HG02852 (cell line): ENCODE measurements around the gene PEBP1.

Experiments used
- ATAC-seq: cut with Tn5 transposase; IDR thresholded peaks from one replicate; pipeline ENCODE4 v1.9.1; 2021; ENCODE audit warnings: mild to moderate bottlenecking, moderate library complexity; ENCODE audit not compliant: unreplicated experiment

PEBP1 gene

DNA sequence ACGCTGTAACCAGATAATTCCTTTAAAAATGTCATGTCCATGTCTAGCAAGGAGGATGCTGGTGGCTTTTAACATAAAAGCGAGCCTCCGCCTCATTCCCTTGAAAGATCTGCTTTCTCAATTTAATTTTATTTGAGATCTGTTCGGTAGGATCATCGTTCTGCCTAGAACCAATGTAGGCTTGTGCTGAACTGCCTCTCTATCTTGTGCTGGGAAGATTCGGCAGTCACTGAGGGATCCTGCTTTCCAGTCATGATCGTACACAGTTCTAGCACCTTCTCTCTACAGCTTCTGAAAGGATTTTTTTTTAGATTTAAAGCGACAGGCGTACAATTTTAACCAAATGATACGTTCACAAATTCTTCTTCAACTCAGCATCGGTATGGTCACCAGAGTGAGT is 54.3 kb downstream of the PEBP1 start:
- ATAC-seq = no peak

DNA sequence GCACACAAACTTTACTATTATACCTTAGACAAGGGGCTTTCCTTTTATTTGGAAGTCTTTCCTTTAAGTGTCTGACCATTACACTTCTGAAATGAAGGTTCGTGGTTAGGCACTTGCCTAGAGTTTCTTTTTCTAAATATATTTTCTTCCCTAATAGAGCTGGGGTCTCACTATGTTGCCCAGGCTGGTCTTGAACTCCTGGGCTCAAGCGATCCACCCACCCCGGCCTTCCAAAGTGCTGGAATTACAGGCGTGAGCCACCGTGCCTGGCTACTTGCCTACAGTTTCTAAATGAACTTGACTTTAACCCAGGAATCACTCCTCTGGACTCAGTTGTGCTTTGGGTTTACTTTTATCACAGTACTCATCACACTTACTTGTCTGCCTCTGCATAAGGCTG is 57.6 kb downstream of the PEBP1 start:
- no peak for ATAC-seq

- no peak for ATAC-seq
These were observed 58.0 kb downstream of the PEBP1 start for GRCh38 chr12:118193958-118194357.
